ENCODE data around the gene PLCB2.

Gene PLCB2

GRCh38 chr15:40338041-40338657 lies 30.4 kb upstream of the PLCB2 start:
- no peaks in the 10 kb centered on the region for H3K9me3 ChIP-seq (ENCODE audit: low read depth, low read length)
- no peaks in the 10 kb centered on the region for H3K36me3 ChIP-seq (ENCODE audit: insufficient read depth, low read length)
- peak overlapping the region; percentile 57 for H3K4me3 ChIP-seq
- H3K9ac ChIP-seq (ENCODE audit: insufficient read length), result no peak overlapping the region
- TF ChIP-seq POLR2AphosphoS5 (IDR thresholded peaks at IDR 0.05; ENCODE audit: borderline replicate concordance, low read depth, low read length) (no peak), FOXP2 (optimal IDR thresholded peaks at IDR 0.05; ENCODE audit: control extremely low read depth, extremely low read length, insufficient read depth) (no peak), EZH2 (IDR thresholded peaks at IDR 0.05) (no peak)
- H3K27ac ChIP-seq, result 0 out of 2 replicates have a peak overlapping the region, but pooled peaks have one; percentile 10
- DNase-seq (ENCODE audit: low read depth, low spot score), result no peak

- DNase-seq (ENCODE audit: low read depth, low spot score), result no peak
- TF ChIP-seq EZH2 (IDR thresholded peaks at IDR 0.05) (no peak), POLR2AphosphoS5 (IDR thresholded peaks at IDR 0.05; ENCODE audit: borderline replicate concordance, low read depth, low read length) (no peak), FOXP2 (optimal IDR thresholded peaks at IDR 0.05; ENCODE audit: control extremely low read depth, extremely low read length, insufficient read depth) (no peak)
- H3K4me3 ChIP-seq, result peak overlapping the region; percentile 57
- 0 out of 2 replicates have a peak overlapping the region, but pooled peaks have one; percentile 10 for H3K27ac ChIP-seq
- no peaks in the 10 kb centered on the region for H3K9me3 ChIP-seq (ENCODE audit: low read depth, low read length)
- no peaks in the 10 kb centered on the region for H3K36me3 ChIP-seq (ENCODE audit: insufficient read depth, low read length)
- no peak overlapping the region for H3K9ac ChIP-seq (ENCODE audit: insufficient read length)
Observed at GRCh38 chr15:40337597-40337996, 29.9 kb upstream of the PLCB2 start.

GRCh38 chr15:40336744-40337122 lies 29.0 kb upstream of the PLCB2 start:
- Histone ChIP-seq H3K36me3 (ENCODE audit: insufficient read depth, low read length) (no peaks in the 10 kb centered on the region), H3K9me3 (ENCODE audit: low read depth, low read length) (no peaks in the 10 kb centered on the region), H3K27ac (no peak overlapping the region), H3K4me3 (no peak overlapping the region), H3K9ac (ENCODE audit: insufficient read length) (no peak overlapping the region)
- TF ChIP-seq FOXP2 (optimal IDR thresholded peaks at IDR 0.05; ENCODE audit: control extremely low read depth, extremely low read length, insufficient read depth) (no peak), EZH2 (IDR thresholded peaks at IDR 0.05) (no peak), POLR2AphosphoS5 (IDR thresholded peaks at IDR 0.05; ENCODE audit: borderline replicate concordance, low read depth, low read length) (no peak)
- DNase-seq (ENCODE audit: low read depth, low spot score), result no peak

- Histone ChIP-seq H3K9ac (ENCODE audit: insufficient read length) (no peak overlapping the region), H3K27ac (peak overlapping the region; percentile 39; the same call in 1 of the 2 replicates), H3K36me3 (ENCODE audit: insufficient read depth, low read length) (no peaks in the 10 kb centered on the region), H3K4me3 (no peak overlapping the region), H3K9me3 (ENCODE audit: low read depth, low read length) (no peaks in the 10 kb centered on the region)
- no peak for TF ChIP-seq POLR2AphosphoS5 (IDR thresholded peaks at IDR 0.05; ENCODE audit: borderline replicate concordance, low read depth, low read length)
- TF ChIP-seq FOXP2 (optimal IDR thresholded peaks at IDR 0.05; ENCODE audit: control extremely low read depth, extremely low read length, insufficient read depth), result no peak
- no peak for TF ChIP-seq EZH2 (IDR thresholded peaks at IDR 0.05)
- DNase-seq (ENCODE audit: low read depth, low spot score), result no peak
Observed at GRCh38 chr15:40335938-40336743, 28.4 kb upstream of the PLCB2 start.

- no peaks in the 10 kb centered on the region for H3K9me3 ChIP-seq (ENCODE audit: low read depth, low read length)
- no peak for TF ChIP-seq POLR2AphosphoS5 (IDR thresholded peaks at IDR 0.05; ENCODE audit: borderline replicate concordance, low read depth, low read length)
- TF ChIP-seq EZH2 (IDR thresholded peaks at IDR 0.05), result no peak
- TF ChIP-seq FOXP2 (optimal IDR thresholded peaks at IDR 0.05; ENCODE audit: control extremely low read depth, extremely low read length, insufficient read depth), result no peak
- no peak for DNase-seq (ENCODE audit: low read depth, low spot score)
- H3K4me3 ChIP-seq, result no peak overlapping the region
- peak overlapping the region; percentile 81 for H3K27ac ChIP-seq
- H3K9ac ChIP-seq (ENCODE audit: insufficient read length), result no peak overlapping the region
- no peaks in the 10 kb centered on the region for H3K36me3 ChIP-seq (ENCODE audit: insufficient read depth, low read length)
Observed at GRCh38 chr15:40334941-40335795, 27.4 kb upstream of the PLCB2 start.

- no peak overlapping the region for H3K9ac ChIP-seq (ENCODE audit: insufficient read length)
- no peaks in the 10 kb centered on the region for H3K9me3 ChIP-seq (ENCODE audit: low read depth, low read length)
- no peak for TF ChIP-seq POLR2AphosphoS5 (IDR thresholded peaks at IDR 0.05; ENCODE audit: borderline replicate concordance, low read depth, low read length)
- no peak for TF ChIP-seq EZH2 (IDR thresholded peaks at IDR 0.05)
- no peak for TF ChIP-seq FOXP2 (optimal IDR thresholded peaks at IDR 0.05; ENCODE audit: control extremely low read depth, extremely low read length, insufficient read depth)
- no peak for DNase-seq (ENCODE audit: low read depth, low spot score)
- H3K36me3 ChIP-seq (ENCODE audit: insufficient read depth, low read length), result no peaks in the 10 kb centered on the region
- no peak overlapping the region for H3K4me3 ChIP-seq
- H3K27ac ChIP-seq, result peak overlapping the region; percentile 81
Observed at GRCh38 chr15:40334541-40334940, 26.8 kb upstream of the PLCB2 start.

- Histone ChIP-seq H3K27ac (peak overlapping the region; percentile 81), H3K9me3 (ENCODE audit: low read depth, low read length) (no peaks in the 10 kb centered on the region), H3K4me3 (peak overlapping the region; percentile 35; the same call in 1 of the 2 replicates), H3K36me3 (ENCODE audit: insufficient read depth, low read length) (no peaks in the 10 kb centered on the region), H3K9ac (ENCODE audit: insufficient read length) (no peak overlapping the region)
- peak; percentile 80 for DNase-seq (ENCODE audit: low read depth, low spot score)
- TF ChIP-seq FOXP2 (optimal IDR thresholded peaks at IDR 0.05; ENCODE audit: control extremely low read depth, extremely low read length, insufficient read depth), result peak; percentile 92
- TF ChIP-seq EZH2 (IDR thresholded peaks at IDR 0.05), result no peak
- TF ChIP-seq POLR2AphosphoS5 (IDR thresholded peaks at IDR 0.05; ENCODE audit: borderline replicate concordance, low read depth, low read length), result peak; percentile 67
Observed at GRCh38 chr15:40333922-40334492, 26.3 kb upstream of the PLCB2 start.
